Activated T-helper 1 cell treated with Interleukin-2 at 50 U/mL for 16 hours (primary cell): Measurements from ENCODE around the gene PRKCH.

ENCODE experiments used
- DNase-seq: peaks from one replicate; pipeline ENCODE4 v3.0.0-alpha.2; 2020; ENCODE audit warnings: low read depth

PRKCH gene

GRCh38 chr14:61569812-61570548, 248.6 kb downstream of the PRKCH start:
- peak; percentile 11 for DNase-seq

GRCh38 chr14:61570549-61571290, 249.3 kb downstream of the PRKCH start:
- no peak for DNase-seq

GRCh38 chr14:61571917-61572316, 250.5 kb downstream of the PRKCH start:
- DNase-seq = no peak

GRCh38 chr14:61573321-61573720, 251.9 kb downstream of the PRKCH start:
- no peak for DNase-seq

GRCh38 chr14:61573748-61574513, 252.6 kb downstream of the PRKCH start:
- no peak for DNase-seq

- no peak for DNase-seq
Measured at GRCh38 chr14:61574514-61574807, 253.1 kb downstream of the PRKCH start.

- no peak for DNase-seq
Measured at GRCh38 chr14:61575126-61575525, 253.7 kb downstream of the PRKCH start.

- DNase-seq = no peak
Measured at GRCh38 chr14:61575551-61576150, 254.3 kb downstream of the PRKCH start.

- no peak for DNase-seq
Measured at GRCh38 chr14:61577506-61577931, 256.1 kb downstream of the PRKCH start.

- no peak for DNase-seq
Measured at GRCh38 chr14:61578745-61579144, 257.4 kb downstream of the PRKCH start.

- DNase-seq = no peak
Measured at GRCh38 chr14:61581340-61581739, 260.0 kb downstream of the PRKCH start.

GRCh38 chr14:61581955-61582615, 260.7 kb downstream of the PRKCH start:
- no peak for DNase-seq

GRCh38 chr14:61582815-61583214, 261.4 kb downstream of the PRKCH start:
- DNase-seq = no peak

GRCh38 chr14:61584331-61584741, 263.0 kb downstream of the PRKCH start:
- no peak for DNase-seq

- no peak for DNase-seq
Measured at GRCh38 chr14:61585598-61586543, 264.5 kb downstream of the PRKCH start.

GRCh38 chr14:61586544-61587055, 265.2 kb downstream of the PRKCH start:
- DNase-seq = no peak

- DNase-seq = no peak
Measured at GRCh38 chr14:61587081-61587713, 265.8 kb downstream of the PRKCH start.

GRCh38 chr14:61588419-61588901, 267.1 kb downstream of the PRKCH start:
- DNase-seq = no peak

GRCh38 chr14:61589691-61590581, 268.6 kb downstream of the PRKCH start:
- DNase-seq = no peak
